ENCODE data around the gene NT5DC2. TPM values are rescaled to one million over a fixed set of nuclear protein-coding genes. Genes with fewer than 3 reads are reported as not detected.

NT5DC2 gene
- total RNA-seq, 4 donors from 2014 or later = 21.7 to 69.5 (median 34.7) TPM

DNA sequence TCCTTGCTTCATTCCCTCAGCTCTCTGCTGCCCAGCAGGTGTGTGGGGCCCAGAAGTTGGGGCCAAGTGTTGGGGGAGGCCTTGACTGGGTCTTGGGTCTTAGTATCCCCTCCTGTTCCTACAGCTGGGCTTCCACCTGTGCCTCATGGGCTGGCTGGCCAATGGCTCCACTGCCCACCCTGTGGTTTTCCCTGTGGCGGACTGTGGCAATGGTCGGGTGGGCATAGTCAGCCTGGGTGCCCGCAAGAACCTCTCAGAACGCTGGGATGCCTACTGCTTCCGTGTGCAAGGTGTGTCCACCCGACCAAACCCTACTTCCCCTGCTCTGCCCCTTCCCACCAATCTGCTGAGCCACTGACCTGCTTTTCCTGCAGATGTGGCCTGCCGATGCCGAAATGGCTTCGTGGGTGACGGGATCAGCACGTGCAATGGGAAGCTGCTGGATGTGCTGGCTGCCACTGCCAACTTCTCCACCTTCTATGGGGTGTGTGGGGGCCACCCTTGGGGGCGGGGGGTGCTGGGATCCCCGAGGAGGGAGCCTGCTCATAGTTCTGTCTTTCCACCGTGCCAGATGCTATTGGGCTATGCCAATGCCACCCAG, 10.9 kb downstream of the NT5DC2 start:
- 82% methylated on average over 3 of the region's 14 CpGs; no CpG with 5 or more reads in 1 of the 2 donors for WGBS, 2 donors (ENCODE audit: low coverage in 1 of 2)
- Histone ChIP-seq H3K4me1 (peaks cover 0 to 35% (median 4%) of the 10 kb centered on the region in 3 donors), H3K27ac (no peak overlapping the region), H3K36me3 (peaks cover 0 to 71% of the 10 kb centered on the region in 2 donors), H3K4me3 (no peak overlapping the region), H3K27me3 (no peaks in the 10 kb centered on the region), H3K9me3 (no peaks in the 10 kb centered on the region)
- TF ChIP-seq CTCF (IDR thresholded peaks at IDR 0.05) (no peak), POLR2A (IDR thresholded peaks at IDR 0.05) (no peak), EP300 (IDR thresholded peaks at IDR 0.05) (no peak)
- no peak for ATAC-seq

DNA sequence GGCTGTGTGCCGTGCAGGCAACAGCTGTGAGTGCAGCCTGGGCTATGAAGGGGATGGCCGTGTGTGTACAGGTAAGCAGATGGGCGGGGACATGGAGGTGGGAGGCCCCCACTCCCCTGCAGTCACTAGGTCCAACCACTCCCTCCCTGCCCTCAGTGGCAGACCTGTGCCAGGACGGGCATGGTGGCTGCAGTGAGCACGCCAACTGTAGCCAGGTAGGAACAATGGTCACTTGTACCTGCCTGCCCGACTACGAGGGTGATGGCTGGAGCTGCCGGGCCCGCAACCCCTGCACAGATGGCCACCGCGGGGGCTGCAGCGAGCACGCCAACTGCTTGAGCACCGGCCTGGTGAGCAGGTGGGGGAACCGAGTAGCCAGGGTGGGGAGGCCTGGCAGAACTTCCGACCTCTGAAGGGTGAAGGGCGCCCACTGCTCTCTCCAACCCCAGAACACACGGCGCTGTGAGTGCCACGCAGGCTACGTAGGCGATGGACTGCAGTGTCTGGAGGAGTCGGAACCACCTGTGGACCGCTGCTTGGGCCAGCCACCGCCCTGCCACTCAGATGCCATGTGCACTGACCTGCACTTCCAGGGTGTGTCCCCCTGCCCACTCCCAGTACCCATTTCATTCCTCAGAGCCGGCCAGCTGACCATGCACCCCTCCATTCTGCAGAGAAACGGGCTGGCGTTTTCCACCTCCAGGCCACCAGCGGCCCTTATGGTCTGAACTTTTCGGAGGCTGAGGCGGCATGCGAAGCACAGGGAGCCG, 11.6 kb downstream of the NT5DC2 start:
- no peak for ATAC-seq
- Histone ChIP-seq H3K36me3 (peaks cover 0 to 65% of the 10 kb centered on the region in 2 donors), H3K27me3 (no peaks in the 10 kb centered on the region), H3K4me1 (peaks cover 0 to 35% (median 4%) of the 10 kb centered on the region in 3 donors), H3K9me3 (no peaks in the 10 kb centered on the region), H3K4me3 (no peak overlapping the region), H3K27ac (no peak overlapping the region)
- TF ChIP-seq POLR2AphosphoS5 (IDR thresholded peaks at IDR 0.05) = no peak
- no peak for TF ChIP-seq EP300 (IDR thresholded peaks at IDR 0.05)
- no peak for TF ChIP-seq CTCF (IDR thresholded peaks at IDR 0.05)
- no peak for TF ChIP-seq POLR2A (IDR thresholded peaks at IDR 0.05)
- WGBS, 2 donors (ENCODE audit: low coverage in 1 of 2) = 71 to 96% methylated on average over 1 to 14 of the region's 33 CpGs

GRCh38 chr3:52521488-52521824, 12.2 kb downstream of the NT5DC2 start:
- no CpG with 5 or more reads among the region's 8 CpGs for WGBS, 2 donors (ENCODE audit: low coverage in 1 of 2)
- Histone ChIP-seq H3K36me3 (peaks cover 0 to 59% of the 10 kb centered on the region in 2 donors), H3K4me3 (no peak overlapping the region), H3K27me3 (no peaks in the 10 kb centered on the region), H3K9me3 (no peaks in the 10 kb centered on the region), H3K27ac (no peak overlapping the region), H3K4me1 (peaks cover 0 to 30% (median 4%) of the 10 kb centered on the region in 3 donors)
- TF ChIP-seq POLR2AphosphoS5 (IDR thresholded peaks at IDR 0.05) (no peak), POLR2A (IDR thresholded peaks at IDR 0.05) (no peak), CTCF (IDR thresholded peaks at IDR 0.05) (no peak), EP300 (IDR thresholded peaks at IDR 0.05) (no peak)
- no peak for ATAC-seq

- no peaks in the 10 kb centered on the region for H3K27me3 ChIP-seq
Observed at GRCh38 chr3:52520716-52521487, 12.8 kb downstream of the NT5DC2 start.

More at GRCh38 chr3:52520716-52521487, 12.8 kb downstream of the NT5DC2 start:
- TF ChIP-seq POLR2A (IDR thresholded peaks at IDR 0.05) (no peak), EP300 (IDR thresholded peaks at IDR 0.05) (no peak), POLR2AphosphoS5 (IDR thresholded peaks at IDR 0.05) (no peak), CTCF (IDR thresholded peaks at IDR 0.05) (no peak)
- 86 to 94% methylated on average over 6 to 7 of the region's 20 CpGs for WGBS, 2 donors (ENCODE audit: low coverage in 1 of 2)
- H3K4me1 ChIP-seq = peaks cover 0 to 24% (median 4%) of the 10 kb centered on the region in 3 donors
- no peak overlapping the region for H3K4me3 ChIP-seq
- H3K27ac ChIP-seq = no peak overlapping the region
- no peaks in the 10 kb centered on the region for H3K9me3 ChIP-seq
- H3K36me3 ChIP-seq = peaks cover 0 to 56% of the 10 kb centered on the region in 2 donors
- no peak for ATAC-seq
